ENCODE measurements around the gene KCNMA1. TPM values are rescaled to one million over a fixed set of nuclear protein-coding genes. Genes with fewer than 3 reads are reported as not detected.

The KCNMA1 gene
- total and polyA plus RNA-seq, 9 of the 15 experiments (the other 6 are each of a cell fraction or from before 2014, with no cell fraction given), result 0.01 to 0.95 (median 0.15) TPM; not detected in 4

DNA sequence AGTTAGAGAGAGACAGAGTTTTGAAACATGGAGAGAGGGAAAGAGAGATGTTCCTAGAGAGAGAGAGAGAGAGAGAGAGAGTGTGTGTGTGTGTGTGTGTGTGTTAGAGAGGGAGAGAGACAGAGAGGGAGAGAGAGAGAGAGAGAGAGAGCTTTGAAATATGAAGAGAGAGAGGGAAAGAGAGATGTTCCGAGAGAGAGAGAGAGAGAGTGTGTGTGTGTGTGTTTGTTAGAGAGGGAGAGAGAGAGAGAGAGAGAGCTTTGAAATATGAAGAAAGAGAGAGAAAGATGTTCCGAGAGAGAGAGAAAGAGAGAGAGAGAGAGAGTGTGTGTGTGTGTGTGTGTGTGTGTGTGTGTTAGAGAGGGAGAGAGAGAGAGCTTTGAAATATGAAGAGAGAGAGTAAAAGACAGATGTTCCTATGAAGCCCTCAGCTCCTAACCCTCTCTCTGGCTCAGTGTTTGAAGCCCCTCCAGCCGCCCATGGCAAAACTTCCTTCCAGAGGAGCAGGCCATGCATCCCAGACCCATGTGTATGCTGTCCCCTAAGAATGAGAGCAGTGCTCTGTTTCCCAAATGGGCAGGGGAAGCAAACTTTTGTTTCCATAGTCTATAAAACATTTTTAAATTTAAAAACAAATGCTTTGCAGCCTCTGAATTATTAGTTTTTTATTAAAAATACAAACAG is 130.9 kb downstream of the KCNMA1 start:
- Histone ChIP-seq H3K9me3 (replicated peaks; ENCODE audit: control insufficient read depth, insufficient read depth, low read depth, low read length) (no peaks in the 10 kb centered on the region), H4K20me1 (replicated peaks; ENCODE audit: control insufficient read depth, insufficient read depth, low read length) (no peaks in the 10 kb centered on the region), H3K27me3 (ENCODE audit: control insufficient read depth in 2 of 2, insufficient read depth in 2 of 2, low read length in 2 of 2) (peaks cover 4 to 7% of the 10 kb centered on the region in 2 experiments; a peak in 2 of 5 replicates), H3K79me2 (ENCODE audit: control insufficient read depth, insufficient read depth, low read length) (no peaks in the 10 kb centered on the region), H3K4me3 (no peak overlapping the region), H3K4me1 (replicated peaks in 1 of 2; ENCODE audit: control insufficient read depth in 2 of 2, insufficient read depth in 2 of 2, low read length in 2 of 2) (no peaks in the 10 kb centered on the region), H3K27ac (ENCODE audit: extremely low read depth, low read depth, low read length) (no peak overlapping the region), H3K4me2 (ENCODE audit: insufficient read depth, low read length) (no peak overlapping the region), H3K36me3 (ENCODE audit: control insufficient read depth, insufficient read depth, low read length) (no peaks in the 10 kb centered on the region), H3K9ac (ENCODE audit: insufficient read depth in 1 of 2, low read depth in 2 of 2, low read length in 2 of 2) (no peak overlapping the region), H3K9me1 (ENCODE audit: control insufficient read depth, insufficient read depth, low read length) (no peaks in the 10 kb centered on the region), H2AFZ (ENCODE audit: low read depth, low read length) (no peak overlapping the region)
- 0% methylated on average over 2 of the region's 3 CpGs for WGBS (ENCODE audit: insufficient coverage, low coverage, missing lambda C conversion rate)
- TF ChIP-seq OTX1 (CRISPR knock-in tag; IDR thresholded peaks at IDR 0.05), result 0 out of 2 replicates have a peak, but pooled peaks have one; percentile 24
- no peak for TF ChIP-seq SMAD1 (IDR thresholded peaks at IDR 0.05; ENCODE audit: low read depth, low read length, partially characterized antibody)
- in situ Hi-C loops (cut with MboI), result no loop called here
- ChIA-PET CTCF (ENCODE audit: low intra/inter-chr PET ratio) (no interaction called here), POLR2A (no interaction called here)
- no peak for DNase-seq (ENCODE audit: extremely low read depth in 1 of 4, low spot score in 3 of 4)
- ATAC-seq, result no peak
- BruUV-seq (replicated peaks), result no TSS peak
- intact Hi-C loops (cut with micrococcal nuclease), result no loop called here
- FAIRE-seq, result no peak

DNA sequence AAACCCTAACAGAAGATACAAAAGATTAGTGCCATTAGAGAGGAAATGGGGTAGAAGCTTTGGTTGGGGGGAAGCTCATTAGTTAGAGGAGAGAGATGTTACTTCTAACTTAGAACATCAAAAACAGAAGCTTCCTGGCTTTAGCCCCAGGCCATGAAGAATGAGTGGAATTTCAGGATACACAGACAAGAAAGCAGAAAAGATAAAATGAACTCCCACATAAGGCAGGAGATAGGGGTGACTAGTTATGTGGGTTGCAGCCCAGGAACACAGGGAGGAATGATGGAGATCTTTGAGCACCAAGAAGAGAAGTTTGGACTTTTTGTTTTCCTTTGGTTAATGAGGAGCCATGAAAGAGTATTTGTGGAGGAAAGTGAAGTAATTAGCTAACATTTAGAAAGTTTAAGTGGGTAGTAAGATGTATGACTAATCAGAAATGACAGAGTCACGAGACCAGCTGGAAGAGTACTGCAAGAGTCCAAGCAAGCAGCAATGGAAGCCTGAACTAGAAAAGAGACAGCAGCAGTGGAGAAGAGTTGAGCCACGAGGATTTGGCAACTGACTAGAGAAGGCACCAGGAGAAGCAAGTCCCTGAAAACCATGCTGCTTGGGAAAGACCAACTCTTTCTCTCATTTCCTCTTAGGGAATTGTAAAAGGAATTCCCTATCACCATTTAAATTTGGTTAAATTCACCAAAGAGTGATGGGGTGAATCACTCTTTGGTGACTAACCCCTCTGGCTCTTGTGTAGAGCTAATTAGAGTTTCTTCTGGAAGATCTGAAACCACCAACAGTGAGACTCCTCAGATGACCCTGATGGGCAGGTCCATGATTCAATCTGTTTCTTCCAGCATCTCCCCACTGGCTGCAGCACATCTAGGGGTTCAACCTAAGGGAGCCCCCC is 131.9 kb downstream of the KCNMA1 start:
- no TSS peak for BruUV-seq (replicated peaks)
- Histone ChIP-seq H3K4me3 (no peak overlapping the region), H3K4me2 (ENCODE audit: insufficient read depth, low read length) (no peak overlapping the region), H3K4me1 (replicated peaks in 1 of 2; ENCODE audit: control insufficient read depth in 2 of 2, insufficient read depth in 2 of 2, low read length in 2 of 2) (no peaks in the 10 kb centered on the region), H3K79me2 (ENCODE audit: control insufficient read depth, insufficient read depth, low read length) (no peaks in the 10 kb centered on the region), H4K20me1 (replicated peaks; ENCODE audit: control insufficient read depth, insufficient read depth, low read length) (no peaks in the 10 kb centered on the region), H3K36me3 (ENCODE audit: control insufficient read depth, insufficient read depth, low read length) (no peaks in the 10 kb centered on the region), H3K9me3 (replicated peaks; ENCODE audit: control insufficient read depth, insufficient read depth, low read depth, low read length) (no peaks in the 10 kb centered on the region), H3K27ac (ENCODE audit: extremely low read depth, low read depth, low read length) (no peak overlapping the region), H3K9me1 (ENCODE audit: control insufficient read depth, insufficient read depth, low read length) (no peaks in the 10 kb centered on the region), H3K9ac (ENCODE audit: insufficient read depth in 1 of 2, low read depth in 2 of 2, low read length in 2 of 2) (no peak overlapping the region), H2AFZ (ENCODE audit: low read depth, low read length) (no peak overlapping the region), H3K27me3 (ENCODE audit: control insufficient read depth in 2 of 2, insufficient read depth in 2 of 2, low read length in 2 of 2) (peaks cover 4 to 15% of the 10 kb centered on the region in 2 experiments; a peak in 3 of 5 replicates)
- ATAC-seq, result no peak
- 0% methylated on average over 2 of the region's 2 CpGs for WGBS (ENCODE audit: insufficient coverage, low coverage, missing lambda C conversion rate)
- in situ Hi-C loops (cut with MboI), result no loop called here
- intact Hi-C loops (cut with micrococcal nuclease), result no loop called here
- ChIA-PET CTCF (ENCODE audit: low intra/inter-chr PET ratio) (no interaction called here), POLR2A (interaction anchor here (1.5 kb wide), 1 partner anchor 8 kb away, joined by 5 read pairs; no protein-coding TSS in a partner anchor)
- TF ChIP-seq BHLHE40 (IDR thresholded peaks at IDR 0.05; ENCODE audit: low read length) (peak; percentile 65), FOSL1 (tag; conservative IDR thresholded peaks at IDR 0.05) (peak; percentile 76), PPARD (CRISPR knock-in tag; IDR thresholded peaks at IDR 0.05) (no peak), CHCHD3 (CRISPR knock-in tag; IDR thresholded peaks at IDR 0.05) (no peak)
- TF ChIP-seq, protein P1, sequence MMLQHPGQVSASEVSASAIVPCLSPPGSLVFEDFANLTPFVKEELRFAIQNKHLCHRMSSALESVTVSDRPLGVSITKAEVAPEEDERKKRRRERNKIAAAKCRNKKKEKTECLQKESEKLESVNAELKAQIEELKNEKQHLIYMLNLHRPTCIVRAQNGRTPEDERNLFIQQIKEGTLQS (IDR thresholded peaks at IDR 0.05), result peak; percentile 37; the same call in 1 of the 2 replicates
- TF ChIP-seq, protein P1 (CRISPR knock-in tag; conservative IDR thresholded peaks at IDR 0.05), result no peak
- TF ChIP-seq, protein P2, sequence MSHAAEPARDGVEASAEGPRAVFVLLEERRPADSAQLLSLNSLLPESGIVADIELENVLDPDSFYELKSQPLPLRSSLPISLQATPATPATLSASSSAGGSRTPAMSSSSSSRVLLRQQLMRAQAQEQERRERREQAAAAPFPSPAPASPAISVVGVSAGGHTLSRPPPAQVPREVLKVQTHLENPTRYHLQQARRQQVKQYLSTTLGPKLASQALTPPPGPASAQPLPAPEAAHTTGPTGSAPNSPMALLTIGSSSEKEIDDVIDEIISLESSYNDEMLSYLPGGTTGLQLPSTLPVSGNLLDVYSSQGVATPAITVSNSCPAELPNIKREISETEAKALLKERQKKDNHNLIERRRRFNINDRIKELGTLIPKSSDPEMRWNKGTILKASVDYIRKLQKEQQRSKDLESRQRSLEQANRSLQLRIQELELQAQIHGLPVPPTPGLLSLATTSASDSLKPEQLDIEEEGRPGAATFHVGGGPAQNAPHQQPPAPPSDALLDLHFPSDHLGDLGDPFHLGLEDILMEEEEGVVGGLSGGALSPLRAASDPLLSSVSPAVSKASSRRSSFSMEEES (CRISPR knock-in tag; IDR thresholded peaks at IDR 0.05), result peak; percentile 44; the same call in 1 of the 2 replicates
- DNase-seq (ENCODE audit: extremely low read depth in 1 of 4, low spot score in 3 of 4), result no peak
- no peak for FAIRE-seq
